ENCODE measurements around the gene CD3D. TPM values are rescaled to one million over a fixed set of nuclear protein-coding genes. Genes with fewer than 3 reads are reported as not detected.
A peak's percentile ranks its signal among the peaks of the same experiment; 100 is the strongest.

Gene CD3D
- total RNA-seq, 2 experiments from 2014 or later = 467 to 476 TPM

DNA sequence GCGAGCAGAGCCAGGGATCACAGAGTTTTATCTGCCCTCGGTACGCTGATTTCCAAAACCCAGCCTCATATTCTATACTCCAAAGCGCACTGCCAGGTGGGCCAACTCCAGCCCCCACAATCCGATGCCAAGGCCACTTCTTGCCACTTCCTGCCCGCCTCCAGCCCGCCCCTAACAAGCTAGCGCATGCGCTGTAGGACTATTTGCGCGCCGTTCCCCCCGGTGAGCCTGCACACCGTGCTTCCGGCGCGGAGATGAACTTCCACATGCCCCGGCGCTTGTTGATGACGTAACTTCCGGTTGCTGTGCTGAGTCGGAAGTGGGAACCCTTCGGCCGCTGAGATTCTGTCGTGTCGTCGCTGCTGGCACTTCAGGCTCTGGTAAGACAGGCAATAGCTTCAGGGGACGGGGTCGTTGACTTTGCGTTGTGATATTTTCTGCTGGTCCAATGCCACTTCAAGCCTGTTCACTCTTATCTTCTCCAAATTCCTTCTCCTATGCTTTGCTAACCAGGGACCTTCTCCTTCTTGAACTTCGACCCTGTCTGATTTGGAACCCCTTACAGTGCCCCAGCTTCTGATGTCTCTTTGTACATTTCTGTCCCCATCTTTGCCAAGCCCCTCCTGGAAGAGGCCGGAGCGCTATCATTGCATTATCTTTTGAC lies 16.9 kb upstream of the CD3D start, which contains the start of gene UBE4A:
Gene UBE4A (plus strand): TSS at position 306 of the 664 bp plus-strand sequence. CDS start 5,481 bp downstream, outside the sequence.
- CTCF ChIA-PET = interaction anchor here (1.2 to 2.0 kb wide), 4 partner anchors 11 to 161 kb away, joined by 3 to 12 read pairs (median 7); partner anchors contain the start of gene CD3D
- Mint-ChIP-seq H3K36me3 (ENCODE audit: low read depth) (peaks cover 21% of the 10 kb centered on the region), H3K9me3 (no peaks in the 10 kb centered on the region), H3K4me1 (peaks cover 45% of the 10 kb centered on the region), H3K4me3 (peak within 1 kb of the TSS; percentile 92), H3K27me3 (no peaks in the 10 kb centered on the region), H3K27ac (peak within 1 kb of the TSS; percentile 83)
- DNase-seq = peak; percentile 98
- POLR2A ChIA-PET = interaction anchor here (0.7 to 3.7 kb wide), 20 partner anchors 9 to 213 kb away, joined by 3 to 32 read pairs (median 3); partner anchors contain the start of genes ARCN1, CD3D, CD3E and CD3G

DNA sequence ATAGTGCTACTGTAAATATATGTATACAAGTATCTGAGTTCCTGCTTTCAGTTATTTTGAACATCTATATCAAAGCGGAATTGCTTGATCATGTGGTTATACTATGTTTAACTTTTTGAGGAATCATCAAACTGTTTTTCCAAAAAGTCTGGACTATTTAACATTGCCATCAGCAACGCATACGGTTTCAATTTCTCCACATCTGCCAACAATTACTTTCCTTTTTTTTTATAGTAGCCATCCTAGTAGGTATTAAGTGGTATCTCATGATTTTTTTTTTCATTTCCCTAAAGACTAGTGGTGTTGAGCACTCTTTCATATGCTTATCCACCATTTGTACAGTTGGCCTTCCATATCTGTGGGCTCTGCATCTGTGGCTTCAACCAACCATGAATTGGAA lies 15.6 kb upstream of the CD3D start:
- CTCF ChIA-PET = interaction anchor here (1.8 kb wide), 1 partner anchor 62 kb away, joined by 7 read pairs; no protein-coding TSS in a partner anchor
- Mint-ChIP-seq H3K27ac (no peak overlapping the region), H3K4me3 (no peak overlapping the region), H3K27me3 (no peaks in the 10 kb centered on the region), H3K9me3 (no peaks in the 10 kb centered on the region), H3K36me3 (ENCODE audit: low read depth) (peaks cover 21% of the 10 kb centered on the region), H3K4me1 (peaks cover 43% of the 10 kb centered on the region)
- POLR2A ChIA-PET = no interaction called here
- DNase-seq = no peak

DNA sequence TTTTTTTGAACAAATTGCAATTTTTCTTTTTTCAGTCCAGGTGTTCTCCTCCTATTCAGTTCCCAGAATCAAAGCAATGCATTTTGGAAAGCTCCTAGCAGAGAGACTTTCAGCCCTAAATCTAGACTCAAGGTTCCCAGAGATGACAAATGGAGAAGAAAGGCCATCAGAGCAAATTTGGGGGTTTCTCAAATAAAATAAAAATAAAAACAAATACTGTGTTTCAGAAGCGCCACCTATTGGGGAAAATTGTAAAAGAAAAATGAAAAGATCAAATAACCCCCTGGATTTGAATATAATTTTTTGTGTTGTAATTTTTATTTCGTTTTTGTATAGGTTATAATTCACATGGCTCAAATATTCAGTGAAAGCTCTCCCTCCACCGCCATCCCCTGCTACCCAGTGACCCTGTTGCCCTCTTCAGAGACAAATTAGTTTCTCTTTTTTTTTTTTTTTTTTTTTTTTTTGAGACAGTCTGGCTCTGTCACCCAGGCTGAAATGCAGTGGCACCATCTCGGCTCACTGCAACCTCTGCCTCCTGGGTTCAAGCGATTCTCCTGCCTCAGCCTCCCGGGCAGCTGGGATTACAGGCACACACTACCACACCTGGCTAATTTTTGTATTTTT lies 10.7 kb upstream of the CD3D start:
- H3K4me3 Mint-ChIP-seq = no peak overlapping the region
- no peaks in the 10 kb centered on the region for H3K27me3 Mint-ChIP-seq
- DNase-seq = no peak
- ChIA-PET POLR2A (interaction anchor here (0.9 to 2.0 kb wide), 5 partner anchors 10 to 49 kb away, joined by 3 to 8 read pairs (median 6); partner anchors contain the start of genes CD3D and CD3E), CTCF (interaction anchor here (0.6 to 4.4 kb wide), 14 partner anchors 8 to 210 kb away, joined by 3 to 25 read pairs (median 4); partner anchors contain the start of genes CD3D and CD3E)
- H3K9me3 Mint-ChIP-seq = no peaks in the 10 kb centered on the region
- H3K4me1 Mint-ChIP-seq = peaks cover 20% of the 10 kb centered on the region
- peaks cover 51% of the 10 kb centered on the region for H3K36me3 Mint-ChIP-seq (ENCODE audit: low read depth)
- peak overlapping the region; percentile 51 for H3K27ac Mint-ChIP-seq

DNA sequence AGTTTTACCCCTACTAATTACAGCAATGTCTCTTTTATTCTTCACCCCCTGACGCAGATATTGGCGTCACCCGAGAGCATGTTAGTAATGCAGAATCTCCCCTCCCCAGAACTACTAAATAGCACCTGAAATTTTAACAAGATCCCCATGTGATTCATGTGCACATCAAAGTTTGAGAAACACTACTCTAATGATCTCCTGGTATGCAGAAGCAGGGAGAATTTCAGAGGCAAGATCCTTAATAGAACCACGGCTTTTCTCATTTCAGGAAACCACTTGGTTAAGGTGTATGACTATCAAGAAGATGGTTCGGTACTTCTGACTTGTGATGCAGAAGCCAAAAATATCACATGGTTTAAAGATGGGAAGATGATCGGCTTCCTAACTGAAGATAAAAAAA lies 7.0 kb upstream of the CD3D start:
- Mint-ChIP-seq H3K27ac (no peak overlapping the region), H3K9me3 (no peaks in the 10 kb centered on the region), H3K4me3 (no peak overlapping the region), H3K27me3 (no peaks in the 10 kb centered on the region), H3K4me1 (peaks cover 48% of the 10 kb centered on the region), H3K36me3 (ENCODE audit: low read depth) (peaks cover 73% of the 10 kb centered on the region)
- CTCF ChIA-PET = interaction anchor here (1.4 kb wide), 1 partner anchor 151 kb away, joined by 6 read pairs; no protein-coding TSS in a partner anchor
- POLR2A ChIA-PET = interaction anchor here (1.0 to 3.6 kb wide), 2 partner anchors 11 to 36 kb away, joined by 3 to 18 read pairs; no protein-coding TSS in a partner anchor
- no peak for DNase-seq

DNA sequence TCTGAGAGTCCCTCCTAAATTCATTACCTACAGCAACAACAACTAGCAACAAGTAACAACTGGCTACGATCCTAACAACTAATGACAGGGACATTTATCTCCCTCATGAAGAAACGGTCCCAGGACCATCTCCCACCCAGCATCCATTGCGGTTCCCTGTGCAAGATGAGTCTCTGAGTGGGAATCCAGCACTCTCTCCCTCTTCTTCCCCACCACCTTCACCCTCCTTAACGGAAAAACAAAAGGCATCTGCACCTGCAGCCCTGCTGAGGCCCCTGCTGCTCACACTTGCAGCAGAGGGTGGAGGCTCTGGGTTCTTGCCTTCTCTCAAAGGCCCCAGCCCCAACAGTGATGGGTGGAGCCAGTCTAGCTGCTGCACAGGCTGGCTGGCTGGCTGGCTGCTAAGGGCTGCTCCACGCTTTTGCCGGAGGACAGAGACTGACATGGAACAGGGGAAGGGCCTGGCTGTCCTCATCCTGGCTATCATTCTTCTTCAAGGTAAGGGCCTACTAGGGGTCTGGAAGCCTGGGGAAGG lies 1.5 kb upstream of the CD3D start, which contains the start of gene CD3G:
Gene CD3G (plus strand): TSS at position 364 of the 535 bp plus-strand sequence. CDS start 80 bp downstream, at position 444.
- H3K36me3 Mint-ChIP-seq (ENCODE audit: low read depth) = peaks cover 67% of the 10 kb centered on the region
- CTCF ChIA-PET = interaction anchor here (0.7 to 7.5 kb wide), 5 partner anchors 39 to 145 kb away, joined by 3 to 73 read pairs (median 13); partner anchors contain the start of gene CD3E

DNA sequence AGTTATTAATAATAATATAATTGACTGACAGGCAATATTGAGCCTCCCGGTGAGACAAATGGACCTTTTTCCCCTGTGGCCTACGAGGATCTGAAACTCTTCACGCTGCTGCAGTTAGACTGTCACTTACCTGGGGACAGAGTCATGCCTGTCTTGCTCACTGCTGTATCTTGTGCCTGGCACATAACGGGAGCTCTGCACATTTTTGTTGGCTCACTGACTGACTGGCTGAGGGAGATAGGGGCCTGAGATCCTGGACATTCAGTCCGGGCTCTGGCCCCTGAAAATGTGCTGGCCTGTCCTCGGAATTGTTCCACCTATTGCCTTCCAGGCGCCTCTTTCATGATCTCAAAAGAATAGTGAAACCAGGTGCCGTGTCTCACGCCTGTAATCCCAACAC lies 743 bp upstream of the CD3D start:
- DNase-seq = no peak
- CTCF ChIA-PET = interaction anchor here (1.0 to 7.5 kb wide), 7 partner anchors 31 to 144 kb away, joined by 3 to 73 read pairs (median 12); partner anchors contain the start of gene CD3E
- POLR2A ChIA-PET = interaction anchor here (1.2 to 7.2 kb wide), 13 partner anchors 8 to 145 kb away, joined by 3 to 42 read pairs (median 10); partner anchors contain the start of genes JAML, KMT2A, MPZL3 and UBE4A
- Mint-ChIP-seq H3K36me3 (ENCODE audit: low read depth) (peaks cover 67% of the 10 kb centered on the region), H3K27me3 (no peaks in the 10 kb centered on the region), H3K9me3 (no peaks in the 10 kb centered on the region), H3K4me3 (peak overlapping the region; percentile 89), H3K27ac (peak overlapping the region; percentile 99), H3K4me1 (peaks cover 66% of the 10 kb centered on the region)

More for the DNA sequence above, 1.5 kb upstream of the CD3D start, which contains the start of gene CD3G:
- POLR2A ChIA-PET = interaction anchor here (1.2 to 7.2 kb wide), 9 partner anchors 9 to 447 kb away, joined by 3 to 42 read pairs (median 10); partner anchors contain the start of genes DDX6, JAML, MPZL3 and UBE4A
- DNase-seq = peak; percentile 80
- Mint-ChIP-seq H3K27me3 (no peaks in the 10 kb centered on the region), H3K27ac (peak within 1 kb of the TSS; percentile 99), H3K4me1 (peaks cover 66% of the 10 kb centered on the region), H3K4me3 (peak within 1 kb of the TSS; percentile 89), H3K9me3 (no peaks in the 10 kb centered on the region)

DNA sequence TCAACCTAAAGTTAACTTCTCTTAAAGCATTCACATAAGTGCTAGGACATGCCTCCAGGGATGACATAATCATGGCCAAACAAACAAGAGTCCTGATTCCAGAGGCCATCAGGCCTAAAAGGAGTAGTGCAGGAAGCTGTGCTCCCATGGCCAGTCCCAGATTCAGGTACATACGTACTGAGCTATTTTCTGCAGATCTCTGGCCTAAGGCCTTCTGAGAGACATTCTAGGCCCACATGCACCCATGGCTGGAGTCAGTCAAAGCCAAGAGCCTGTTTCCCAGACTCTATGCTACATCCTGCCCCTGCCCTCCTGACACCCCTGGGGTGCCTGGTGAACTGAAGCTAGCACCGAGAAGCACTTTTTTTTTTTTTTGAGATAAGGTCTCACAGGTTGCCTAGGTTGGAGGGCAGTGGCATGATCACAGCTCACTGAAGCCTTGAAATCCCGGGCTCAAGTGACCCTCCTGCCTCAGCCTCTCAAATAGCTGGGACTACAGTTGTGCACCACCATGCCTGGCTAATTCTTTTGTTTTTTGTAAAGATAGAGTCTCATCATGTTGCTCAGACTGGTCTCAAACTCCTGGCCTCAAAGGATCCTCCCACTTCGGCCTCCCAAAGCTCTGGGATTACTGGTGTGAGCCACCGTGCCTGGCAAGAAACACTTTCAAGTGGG lies 553 bp downstream of the CD3D start:
- peak; percentile 48 for DNase-seq
- CTCF ChIA-PET = interaction anchor here (0.7 to 7.5 kb wide), 13 partner anchors 12 to 199 kb away, joined by 3 to 73 read pairs (median 4); partner anchors contain the start of genes CD3E and UBE4A
- peak overlapping the region; percentile 99 for H3K27ac Mint-ChIP-seq
- H3K9me3 Mint-ChIP-seq = no peaks in the 10 kb centered on the region
- H3K27me3 Mint-ChIP-seq = no peaks in the 10 kb centered on the region
- H3K36me3 Mint-ChIP-seq (ENCODE audit: low read depth) = peaks cover 71% of the 10 kb centered on the region
- H3K4me3 Mint-ChIP-seq = peak overlapping the region; percentile 89
- H3K4me1 Mint-ChIP-seq = peaks cover 63% of the 10 kb centered on the region
- POLR2A ChIA-PET = interaction anchor here (0.8 to 7.2 kb wide), 17 partner anchors 9 to 447 kb away, joined by 3 to 42 read pairs (median 6); partner anchors contain the start of genes JAML, KMT2A, MPZL3 and UBE4A

DNA sequence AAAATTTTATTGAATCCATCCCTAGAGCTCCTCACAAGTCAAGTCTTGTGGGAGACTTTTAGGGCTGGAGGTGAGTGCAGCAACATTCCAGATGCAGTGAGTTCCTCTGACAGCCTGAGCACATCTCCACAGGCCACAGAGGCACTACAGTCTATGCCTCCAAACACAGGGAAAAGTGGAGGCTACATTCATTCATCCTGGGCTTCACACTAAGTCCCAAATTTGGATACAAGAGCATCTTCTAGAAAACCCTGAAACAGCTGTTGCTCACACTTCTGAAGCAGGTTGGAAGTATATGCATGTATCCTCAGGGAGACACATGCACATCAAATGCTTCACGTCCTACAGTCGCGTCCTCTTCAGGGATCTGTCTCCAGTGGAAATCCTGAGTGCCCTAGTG lies 1.2 kb downstream of the CD3D start:
- ChIA-PET CTCF (interaction anchor here (1.7 to 7.5 kb wide), 6 partner anchors 29 to 142 kb away, joined by 3 to 73 read pairs (median 16); partner anchors contain the start of gene CD3E), POLR2A (interaction anchor here (1.7 to 7.2 kb wide), 8 partner anchors 8 to 139 kb away, joined by 4 to 42 read pairs (median 16); partner anchors contain the start of genes JAML, KMT2A, MPZL3 and UBE4A)
- Mint-ChIP-seq H3K27me3 (no peaks in the 10 kb centered on the region), H3K9me3 (no peaks in the 10 kb centered on the region), H3K36me3 (ENCODE audit: low read depth) (peaks cover 70% of the 10 kb centered on the region), H3K27ac (peak overlapping the region; percentile 99), H3K4me1 (peaks cover 61% of the 10 kb centered on the region), H3K4me3 (peak overlapping the region; percentile 89)
- no peak for DNase-seq

DNA sequence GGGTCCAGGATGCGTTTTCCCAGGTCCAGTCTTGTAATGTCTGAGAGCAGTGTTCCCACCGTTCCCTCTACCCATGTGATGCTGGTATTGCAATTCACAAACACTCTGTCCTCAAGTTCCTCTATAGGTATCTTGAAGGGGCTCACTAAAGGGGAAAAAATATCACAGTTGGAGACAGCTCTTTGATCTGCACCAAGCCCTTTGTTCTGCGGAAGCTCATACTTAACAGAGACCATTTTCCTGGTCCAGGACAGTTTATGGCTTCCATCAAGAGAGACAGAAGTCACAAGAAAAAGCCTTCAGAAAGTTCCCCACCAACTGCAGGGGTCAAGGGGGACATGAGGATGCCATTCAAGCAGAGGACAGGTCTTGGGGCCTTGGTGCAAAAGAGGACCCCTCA lies 2.1 kb downstream of the CD3D start:
- POLR2A ChIA-PET = interaction anchor here (0.7 to 7.2 kb wide), 14 partner anchors 8 to 138 kb away, joined by 3 to 42 read pairs (median 12); partner anchors contain the start of genes JAML, KMT2A, MPZL3 and UBE4A
- peak overlapping the region; percentile 99 for H3K27ac Mint-ChIP-seq
- peaks cover 67% of the 10 kb centered on the region for H3K36me3 Mint-ChIP-seq (ENCODE audit: low read depth)
- no peaks in the 10 kb centered on the region for H3K27me3 Mint-ChIP-seq
- peak overlapping the region; percentile 89 for H3K4me3 Mint-ChIP-seq
- no peaks in the 10 kb centered on the region for H3K9me3 Mint-ChIP-seq
- DNase-seq = no peak
- peaks cover 58% of the 10 kb centered on the region for H3K4me1 Mint-ChIP-seq
- CTCF ChIA-PET = interaction anchor here (0.5 to 3.8 kb wide), 7 partner anchors 13 to 169 kb away, joined by 3 to 20 read pairs (median 12); partner anchors contain the start of gene CD3E

DNA sequence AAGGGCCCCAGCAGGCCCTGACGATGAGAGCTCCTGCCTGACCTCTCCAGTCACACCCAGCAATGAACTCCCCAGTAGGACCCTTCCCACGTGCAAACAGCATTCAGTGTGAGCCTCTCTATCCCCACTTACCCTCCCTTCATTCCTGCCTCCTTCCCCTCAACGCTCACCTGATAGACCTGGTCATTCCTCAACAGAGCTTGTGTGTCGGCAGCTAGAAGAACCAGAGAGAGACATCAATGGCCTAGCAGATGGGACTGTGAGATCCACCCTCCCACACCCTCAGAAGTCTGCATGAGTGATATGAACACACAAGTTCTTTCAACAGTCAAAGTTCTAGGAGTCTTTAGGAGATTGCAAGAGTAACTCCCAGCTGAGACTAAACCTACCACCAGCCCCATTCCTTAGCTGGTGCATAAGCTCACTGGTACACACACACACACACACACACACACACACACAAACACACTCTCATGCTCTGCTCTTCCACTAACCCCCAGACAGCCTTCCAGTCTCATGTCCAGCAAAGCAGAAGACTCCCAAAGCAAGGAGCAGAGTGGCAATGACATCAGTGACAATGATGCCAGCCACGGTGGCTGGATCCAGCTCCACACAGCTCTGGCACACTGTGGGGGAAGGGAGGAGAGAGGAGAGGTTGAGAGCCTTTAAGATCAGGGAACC lies 3.1 kb downstream of the CD3D start:
- CTCF ChIA-PET = interaction anchor here (0.6 to 3.8 kb wide), 10 partner anchors 19 to 168 kb away, joined by 3 to 20 read pairs (median 4); partner anchors contain the start of genes CD3E and MPZL2
- DNase-seq = no peak

DNA sequence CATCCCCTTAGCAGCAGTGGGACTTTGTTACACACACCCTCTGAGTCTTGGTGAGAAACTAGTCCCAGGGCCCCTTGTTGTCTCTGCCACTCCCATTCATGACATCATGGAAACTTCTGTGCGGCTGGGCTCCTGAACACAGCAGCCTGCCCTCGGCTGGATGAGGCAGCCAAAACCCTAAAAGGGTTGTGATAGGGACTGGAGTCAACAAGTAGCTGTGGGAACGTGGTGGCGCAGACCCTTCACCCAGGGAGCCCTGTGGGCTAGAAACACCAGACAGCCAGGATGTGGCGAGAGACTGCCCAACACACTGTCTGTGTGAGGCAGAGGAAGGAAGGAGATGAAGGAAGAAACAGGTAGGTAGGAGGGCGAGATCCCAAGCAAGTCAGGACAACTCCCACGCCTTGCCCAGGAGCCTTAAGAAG lies 3.9 kb downstream of the CD3D start:
- H3K27ac Mint-ChIP-seq = peak overlapping the region; percentile 99

More for the DNA sequence above, 3.1 kb downstream of the CD3D start:
- no peaks in the 10 kb centered on the region for H3K9me3 Mint-ChIP-seq
- H3K36me3 Mint-ChIP-seq (ENCODE audit: low read depth) = peaks cover 61% of the 10 kb centered on the region
- peaks cover 60% of the 10 kb centered on the region for H3K4me1 Mint-ChIP-seq
- H3K27me3 Mint-ChIP-seq = no peaks in the 10 kb centered on the region
- POLR2A ChIA-PET = interaction anchor here (0.8 to 7.2 kb wide), 15 partner anchors 9 to 137 kb away, joined by 3 to 42 read pairs (median 5); partner anchors contain the start of genes JAML, KMT2A, MPZL3 and UBE4A
- peak overlapping the region; percentile 89 for H3K4me3 Mint-ChIP-seq
- H3K27ac Mint-ChIP-seq = peak overlapping the region; percentile 99

More for the DNA sequence above, 3.9 kb downstream of the CD3D start:
- ChIA-PET CTCF (interaction anchor here (0.6 to 3.8 kb wide), 8 partner anchors 30 to 167 kb away, joined by 3 to 20 read pairs (median 5); partner anchors contain the start of genes CD3E and MPZL2), POLR2A (interaction anchor here (0.7 to 7.2 kb wide), 10 partner anchors 10 to 136 kb away, joined by 3 to 42 read pairs (median 5); partner anchors contain the start of gene MPZL3)
- H3K27me3 Mint-ChIP-seq = no peaks in the 10 kb centered on the region
- peak; percentile 93 for DNase-seq
- H3K4me3 Mint-ChIP-seq = peak overlapping the region; percentile 89
- peaks cover 61% of the 10 kb centered on the region for H3K36me3 Mint-ChIP-seq (ENCODE audit: low read depth)
- H3K9me3 Mint-ChIP-seq = no peaks in the 10 kb centered on the region
- peaks cover 58% of the 10 kb centered on the region for H3K4me1 Mint-ChIP-seq
